Lower lobe of right lung (tissue), 2 donors: ENCODE data around the gene MFAP2. TPM values are rescaled to one million over a fixed set of nuclear protein-coding genes. Genes with fewer than 3 reads are reported as not detected.
"Not testable (repeated sequence)": the region's sequence is repeated elsewhere in the genome, so short reads cannot be mapped to it uniquely, and the experiment has no call there.

Experiments used
- ATAC-seq, 2 donors: fragments of 200-7000 bp; cut with Tn5 transposase; one replicate each; pipeline ENCODE4 v1.9.1; 2020 to 2022; ENCODE audit warnings: mild to moderate bottlenecking in 2 of 2, moderate library complexity in 2 of 2
- DNase-seq: peaks from one replicate; pipeline ENCODE4 v3.0.0-alpha.2; 2020
- H3K27ac ChIP-seq: fragments of 200-600 bp; one replicate; pipeline ENCODE4 v1.8.0; 2022
- H3K27me3 ChIP-seq: fragments of 200-600 bp; one replicate; pipeline ENCODE4 v1.8.0; 2022; ENCODE audit warnings: low read depth
- H3K36me3 ChIP-seq: fragments of 200-600 bp; one replicate; pipeline ENCODE4 v1.8.0; 2022; ENCODE audit warnings: mild to moderate bottlenecking
- H3K4me1 ChIP-seq: fragments of 200-600 bp; one replicate; pipeline ENCODE4 v1.8.0; 2022
- H3K4me3 ChIP-seq: fragments of 200-600 bp; one replicate; pipeline ENCODE4 v1.8.0; 2022; ENCODE audit warnings: mild to moderate bottlenecking
- H3K9me3 ChIP-seq: fragments of 200-600 bp; one replicate; pipeline ENCODE4 v1.8.0; 2022
- CTCF ChIP-seq: fragments of 200-600 bp; IDR thresholded peaks from one replicate; pipeline ENCODE4 v1.8.0; 2022; ENCODE audit warnings: antibody characterized with exemption, mild to moderate bottlenecking
- intact Hi-C: fragments of 100-400 bp; cut with DNase I; formaldehyde crosslinking; loops from one replicate; pipeline ENCODE4 v1.11.0; 2022
- total RNA-seq: library from RNA; stranded (reverse); fragmentation: NEBNext Ultra II Directional; extraction: Animal tissue kit (Norgen Biotek cat#: 25700); gene quantifications from one replicate; pipeline ENCODE4 v1.2.1, GENCODE V29; 2021
- donor health status: DM: no; HTN: yes; CAD: no; lungs with severe emphysema.

MFAP2 gene
- total RNA-seq, 1 donor from 2014 or later = 11.9 TPM

- Histone ChIP-seq H3K27me3 (no peaks in the 10 kb centered on the region), H3K9me3 (no peaks in the 10 kb centered on the region), H3K4me1 (peaks cover 16% of the 10 kb centered on the region), H3K36me3 (no peaks in the 10 kb centered on the region), H3K27ac (no peak overlapping the region), H3K4me3 (no peak overlapping the region)
- DNase-seq (no peak), ATAC-seq (no peak)
- no peak for TF ChIP-seq CTCF
- intact Hi-C loops = loop anchor here (10.0 kb wide), 1 partner anchor 86 kb away; no protein-coding TSS in a partner anchor
Observed at GRCh38 chr1:16958475-16958874, 21.9 kb downstream of the MFAP2 start.

GRCh38 chr1:16957731-16958130, 22.7 kb downstream of the MFAP2 start:
- no peak overlapping the region for H3K27ac ChIP-seq
- H3K4me1 ChIP-seq = peaks cover 16% of the 10 kb centered on the region
- DNase-seq = no peak
- no peaks in the 10 kb centered on the region for H3K27me3 ChIP-seq
- intact Hi-C loops = loop anchor here (10.0 kb wide), 1 partner anchor 87 kb away; no protein-coding TSS in a partner anchor
- ATAC-seq = no peak
- TF ChIP-seq CTCF = no peak
- H3K36me3 ChIP-seq = no peaks in the 10 kb centered on the region
- H3K4me3 ChIP-seq = no peak overlapping the region
- no peaks in the 10 kb centered on the region for H3K9me3 ChIP-seq

- TF ChIP-seq CTCF = no peak
- no peak for DNase-seq
- no peaks in the 10 kb centered on the region for H3K9me3 ChIP-seq
- H3K27me3 ChIP-seq = no peaks in the 10 kb centered on the region
- no peak overlapping the region for H3K4me3 ChIP-seq
- intact Hi-C loops = loop anchor here (10.0 kb wide), 1 partner anchor 88 kb away; no protein-coding TSS in a partner anchor
- H3K27ac ChIP-seq = no peak overlapping the region
- H3K4me1 ChIP-seq = peaks cover 18% of the 10 kb centered on the region
- ATAC-seq = no peak
- no peaks in the 10 kb centered on the region for H3K36me3 ChIP-seq
Observed at GRCh38 chr1:16956775-16957174, 23.6 kb downstream of the MFAP2 start.

GRCh38 chr1:16955186-16955585, 25.2 kb downstream of the MFAP2 start:
- ATAC-seq = no peak
- Histone ChIP-seq H3K9me3 (no peaks in the 10 kb centered on the region), H3K4me3 (no peak overlapping the region), H3K27ac (no peak overlapping the region), H3K4me1 (peaks cover 10% of the 10 kb centered on the region), H3K36me3 (no peaks in the 10 kb centered on the region), H3K27me3 (no peaks in the 10 kb centered on the region)
- intact Hi-C loops = loop anchor here (10.0 kb wide), 1 partner anchor 90 kb away; no protein-coding TSS in a partner anchor
- no peak for TF ChIP-seq CTCF
- no peak for DNase-seq

GRCh38 chr1:16954579-16954978, 25.8 kb downstream of the MFAP2 start:
- H3K27ac ChIP-seq = no peak overlapping the region
- no peaks in the 10 kb centered on the region for H3K36me3 ChIP-seq
- no peak for ATAC-seq
- intact Hi-C loops = loop anchor here (10.0 kb wide), 1 partner anchor 90 kb away; no protein-coding TSS in a partner anchor
- TF ChIP-seq CTCF = no peak
- H3K4me3 ChIP-seq = no peak overlapping the region
- no peaks in the 10 kb centered on the region for H3K27me3 ChIP-seq
- H3K9me3 ChIP-seq = no peaks in the 10 kb centered on the region
- no peak for DNase-seq
- peaks cover 5% of the 10 kb centered on the region for H3K4me1 ChIP-seq

- H3K4me1 ChIP-seq, H3K9me3 ChIP-seq, ATAC-seq, H3K27me3 ChIP-seq, H3K27ac ChIP-seq, H3K4me3 ChIP-seq, H3K36me3 ChIP-seq, DNase-seq: not testable (repeated sequence)
- intact Hi-C loops = loop anchor here (10.0 kb wide), 1 partner anchor 92 kb away; no protein-coding TSS in a partner anchor
Observed at GRCh38 chr1:16952376-16952775, 28.0 kb downstream of the MFAP2 start.

GRCh38 chr1:16949026-16949425, 31.4 kb downstream of the MFAP2 start:
- intact Hi-C loops, ATAC-seq, H3K4me1 ChIP-seq, H3K27me3 ChIP-seq, H3K36me3 ChIP-seq, DNase-seq, H3K4me3 ChIP-seq, H3K27ac ChIP-seq, H3K9me3 ChIP-seq: not testable (repeated sequence)

GRCh38 chr1:16948282-16948891, 32.0 kb downstream of the MFAP2 start:
- H3K27me3 ChIP-seq, DNase-seq, H3K27ac ChIP-seq, H3K9me3 ChIP-seq, intact Hi-C loops, H3K36me3 ChIP-seq, H3K4me3 ChIP-seq, H3K4me1 ChIP-seq: not testable (repeated sequence)
- peak; percentile 29 to 61 for ATAC-seq
